Upper lobe of left lung (tissue), 4 donors: ENCODE measurements around the gene FHOD3.

Source experiments
- CTCF ChIP-seq, 6 experiments: fragments of 450-650 bp in 4 of 6; fragments of 200-600 bp in 2 of 6; sonication (generic) in 2 of 6; IDR thresholded peaks; one replicate each; pipeline ENCODE4 v1.5.1; 2016 to 2019; ENCODE audit warnings: antibody characterized with exemption in 6 of 6
- EP300 ChIP-seq, 4 donors: sonication (generic); formaldehyde crosslinking; IDR thresholded peaks; one replicate each; pipeline ENCODE4 v1.5.1; 2017; ENCODE audit warnings: antibody characterized with exemption in 4 of 4, control low read depth in 2 of 4
- POLR2A ChIP-seq, 4 donors: fragments of 450-650 bp; IDR thresholded peaks; one replicate each; pipeline ENCODE4 v1.5.1; 2016 to 2017; ENCODE audit warnings: antibody characterized with exemption in 4 of 4, mild to moderate bottlenecking in 2 of 4
- POLR2AphosphoS5 ChIP-seq, 2 donors: sonication (generic); formaldehyde crosslinking; IDR thresholded peaks; one replicate each; pipeline ENCODE4 v1.5.1; 2017; ENCODE audit warnings: antibody characterized with exemption in 2 of 2

- TF ChIP-seq POLR2A (IDR thresholded peaks at IDR 0.05), result no peak
- TF ChIP-seq CTCF (IDR thresholded peaks at IDR 0.05), result no peak
- TF ChIP-seq EP300 (IDR thresholded peaks at IDR 0.05), result no peak
- TF ChIP-seq POLR2AphosphoS5 (IDR thresholded peaks at IDR 0.05), result no peak
These were observed 234.9 kb downstream of the FHOD3 start for GRCh38 chr18:36532394-36532793.
